ENCODE measurements around the gene RASSF1. TPM values are rescaled to one million over a fixed set of nuclear protein-coding genes. Genes with fewer than 3 reads are reported as not detected.
A peak's percentile ranks its signal among the peaks of the same experiment; 100 is the strongest.

The RASSF1 gene
- total RNA-seq, 1 experiment from 2014 or later, result 17.4 TPM

- ATAC-seq (no peak), DNase-seq (ENCODE audit: low read depth, low spot score) (no peak)
- TF ChIP-seq TCF7L2 (IDR thresholded peaks at IDR 0.05; ENCODE audit: low read depth, low read length) (no peak), SIN3A (IDR thresholded peaks at IDR 0.05; ENCODE audit: borderline replicate concordance, insufficient read depth, low read depth, low read length) (no peak), CTCF (IDR thresholded peaks at IDR 0.05) (no peak), REST (IDR thresholded peaks at IDR 0.05; ENCODE audit: insufficient read depth in 1 of 2, low read depth in 2 of 2, low read length in 1 of 2) (no peak), POLR2AphosphoS5 (IDR thresholded peaks at IDR 0.05; ENCODE audit: low read depth, low read length) (no peak)
- no TSS peak for BruUV-seq (replicated peaks)
- in situ Hi-C loops (cut with HindIII; ENCODE audit: low pct_unique_long_range_greater_than_20kb, low sequenced_read_pairs), result no loop called here
- Histone ChIP-seq H3K27me3 (ENCODE audit: control insufficient read depth, insufficient read depth, low read length) (no peaks in the 10 kb centered on the region), H3K27ac (ENCODE audit: low read length) (no peak overlapping the region), H3K9me3 (ENCODE audit: control insufficient read depth, insufficient read depth, low read depth, low read length) (no peaks in the 10 kb centered on the region), H3K36me3 (ENCODE audit: control insufficient read depth, insufficient read depth, low read length) (no peaks in the 10 kb centered on the region), H3K4me3 (ENCODE audit: low read depth in 2 of 2, low read length in 2 of 2) (no peak overlapping the region), H3K4me1 (ENCODE audit: control insufficient read depth, insufficient read depth, low read length) (no peaks in the 10 kb centered on the region)
- POLR2A ChIA-PET, result no interaction called here
- CTCF ChIA-PET, result no interaction called here
- intact Hi-C loops (cut with micrococcal nuclease; ENCODE audit: unreplicated experiment), result loop anchor here (10.0 kb wide), 1 partner anchor 167 kb away; no protein-coding TSS in a partner anchor
Measured at GRCh38 chr3:50378024-50378423, 37.4 kb upstream of the RASSF1 start.

- H3K36me3 ChIP-seq (ENCODE audit: control insufficient read depth, insufficient read depth, low read length), result no peaks in the 10 kb centered on the region
- POLR2A ChIA-PET, result no interaction called here
Measured at GRCh38 chr3:50375258-50375931, 34.8 kb upstream of the RASSF1 start.

More at GRCh38 chr3:50375258-50375931, 34.8 kb upstream of the RASSF1 start:
- H3K27ac ChIP-seq (ENCODE audit: low read length), result no peak overlapping the region
- DNase-seq (ENCODE audit: low read depth, low spot score) (no peak), ATAC-seq (peak; percentile 74)
- in situ Hi-C loops (cut with HindIII; ENCODE audit: low pct_unique_long_range_greater_than_20kb, low sequenced_read_pairs) (no loop called here), intact Hi-C loops (cut with micrococcal nuclease; ENCODE audit: unreplicated experiment) (loop anchor here (10.0 kb wide), 1 partner anchor 169 kb away; no protein-coding TSS in a partner anchor)
- no peaks in the 10 kb centered on the region for H3K27me3 ChIP-seq (ENCODE audit: control insufficient read depth, insufficient read depth, low read length)
- no peak; the same call in 1 of the 2 replicates for TF ChIP-seq CTCF (IDR thresholded peaks at IDR 0.05)
- TF ChIP-seq REST (IDR thresholded peaks at IDR 0.05; ENCODE audit: insufficient read depth in 1 of 2, low read depth in 2 of 2, low read length in 1 of 2), result no peak
- no peak for TF ChIP-seq POLR2AphosphoS5 (IDR thresholded peaks at IDR 0.05; ENCODE audit: low read depth, low read length)
- TF ChIP-seq TCF7L2 (IDR thresholded peaks at IDR 0.05; ENCODE audit: low read depth, low read length), result no peak
- no peak for TF ChIP-seq SIN3A (IDR thresholded peaks at IDR 0.05; ENCODE audit: borderline replicate concordance, insufficient read depth, low read depth, low read length)
- BruUV-seq (replicated peaks), result no TSS peak
- no peak overlapping the region for H3K4me3 ChIP-seq (ENCODE audit: low read depth in 2 of 2, low read length in 2 of 2)
- no peaks in the 10 kb centered on the region; the same call in 1 of the 2 replicates for H3K4me1 ChIP-seq (ENCODE audit: control insufficient read depth, insufficient read depth, low read length)
- no peaks in the 10 kb centered on the region for H3K9me3 ChIP-seq (ENCODE audit: control insufficient read depth, insufficient read depth, low read depth, low read length)
- CTCF ChIA-PET, result no interaction called here

All from Panc1 (cell line).